Measurements from ENCODE around the gene WBP4. TPM values are rescaled to one million over a fixed set of nuclear protein-coding genes. Genes with fewer than 3 reads are reported as not detected.

Gene WBP4
- total and polyA plus RNA-seq, 2 of the 13 experiments (the other 11 are each of a cell fraction or from before 2014, with no cell fraction given) = 6.7 to 11.7 TPM

DNA sequence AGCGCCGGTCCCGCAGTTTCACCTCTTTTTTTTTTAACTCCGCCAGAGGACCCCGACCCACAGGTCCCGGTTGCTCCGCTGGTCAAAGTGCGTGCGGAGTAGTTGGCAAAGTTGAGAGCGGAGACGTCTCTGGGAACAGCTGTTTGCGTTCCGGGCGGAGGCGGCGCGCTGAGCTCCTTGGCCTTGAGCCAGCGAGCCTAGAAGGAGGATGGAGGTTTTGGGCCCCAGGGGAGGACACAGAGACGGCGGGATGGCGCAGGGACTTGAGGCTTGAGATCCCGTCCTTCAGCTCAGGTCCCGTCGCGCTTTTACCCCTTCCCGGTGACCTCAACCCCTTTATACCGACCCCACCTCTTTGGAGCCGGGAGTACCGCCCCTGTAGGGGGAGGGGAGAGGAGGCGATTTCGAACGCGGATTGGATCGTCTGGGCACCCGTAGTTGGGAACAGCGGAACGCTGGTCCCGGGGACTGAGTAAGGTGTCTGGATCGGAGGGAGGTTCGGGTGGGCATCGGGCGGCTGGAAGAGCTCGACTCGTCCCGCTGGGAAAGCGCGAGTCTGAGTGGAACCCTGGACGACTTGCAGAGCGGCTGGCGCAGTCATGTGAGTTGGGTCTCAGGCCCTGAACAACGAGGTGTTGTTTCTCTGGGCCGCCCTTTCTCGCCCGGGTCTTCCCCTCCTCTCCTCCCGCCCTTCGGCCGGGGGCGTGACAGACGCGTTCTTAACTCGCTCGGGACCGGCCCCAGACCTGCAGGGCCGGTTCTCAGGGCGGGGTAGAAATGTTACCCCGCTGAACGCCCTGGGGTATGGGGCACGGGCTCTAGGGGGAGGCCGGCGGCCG, at the start of gene WBP4 (continued):
- peak; percentile 69 for TF ChIP-seq MAZ (IDR thresholded peaks at IDR 0.05; ENCODE audit: borderline replicate concordance, low read depth, low read length)
- TF ChIP-seq MAZ (CRISPR knock-in tag; IDR thresholded peaks at IDR 0.05; ENCODE audit: low read depth) = peak; percentile 84
- TF ChIP-seq, protein P1, sequence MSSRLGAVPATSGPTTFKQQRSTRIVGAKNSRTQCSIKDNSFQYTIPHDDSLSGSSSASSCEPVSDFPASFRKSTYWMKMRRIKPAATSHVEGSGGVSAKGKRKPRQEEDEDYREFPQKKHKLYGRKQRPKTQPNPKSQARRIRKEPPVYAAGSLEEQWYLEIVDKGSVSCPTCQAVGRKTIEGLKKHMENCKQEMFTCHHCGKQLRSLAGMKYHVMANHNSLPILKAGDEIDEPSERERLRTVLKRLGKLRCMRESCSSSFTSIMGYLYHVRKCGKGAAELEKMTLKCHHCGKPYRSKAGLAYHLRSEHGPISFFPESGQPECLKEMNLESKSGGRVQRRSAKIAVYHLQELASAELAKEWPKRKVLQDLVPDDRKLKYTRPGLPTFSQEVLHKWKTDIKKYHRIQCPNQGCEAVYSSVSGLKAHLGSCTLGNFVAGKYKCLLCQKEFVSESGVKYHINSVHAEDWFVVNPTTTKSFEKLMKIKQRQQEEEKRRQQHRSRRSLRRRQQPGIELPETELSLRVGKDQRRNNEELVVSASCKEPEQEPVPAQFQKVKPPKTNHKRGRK (CRISPR knock-in tag; IDR thresholded peaks at IDR 0.05) = no peak; the same call in 1 of the 2 replicates
- peak; percentile 70 for TF ChIP-seq CBFB (CRISPR knock-in tag; IDR thresholded peaks at IDR 0.05)
- TF ChIP-seq, protein P2, sequence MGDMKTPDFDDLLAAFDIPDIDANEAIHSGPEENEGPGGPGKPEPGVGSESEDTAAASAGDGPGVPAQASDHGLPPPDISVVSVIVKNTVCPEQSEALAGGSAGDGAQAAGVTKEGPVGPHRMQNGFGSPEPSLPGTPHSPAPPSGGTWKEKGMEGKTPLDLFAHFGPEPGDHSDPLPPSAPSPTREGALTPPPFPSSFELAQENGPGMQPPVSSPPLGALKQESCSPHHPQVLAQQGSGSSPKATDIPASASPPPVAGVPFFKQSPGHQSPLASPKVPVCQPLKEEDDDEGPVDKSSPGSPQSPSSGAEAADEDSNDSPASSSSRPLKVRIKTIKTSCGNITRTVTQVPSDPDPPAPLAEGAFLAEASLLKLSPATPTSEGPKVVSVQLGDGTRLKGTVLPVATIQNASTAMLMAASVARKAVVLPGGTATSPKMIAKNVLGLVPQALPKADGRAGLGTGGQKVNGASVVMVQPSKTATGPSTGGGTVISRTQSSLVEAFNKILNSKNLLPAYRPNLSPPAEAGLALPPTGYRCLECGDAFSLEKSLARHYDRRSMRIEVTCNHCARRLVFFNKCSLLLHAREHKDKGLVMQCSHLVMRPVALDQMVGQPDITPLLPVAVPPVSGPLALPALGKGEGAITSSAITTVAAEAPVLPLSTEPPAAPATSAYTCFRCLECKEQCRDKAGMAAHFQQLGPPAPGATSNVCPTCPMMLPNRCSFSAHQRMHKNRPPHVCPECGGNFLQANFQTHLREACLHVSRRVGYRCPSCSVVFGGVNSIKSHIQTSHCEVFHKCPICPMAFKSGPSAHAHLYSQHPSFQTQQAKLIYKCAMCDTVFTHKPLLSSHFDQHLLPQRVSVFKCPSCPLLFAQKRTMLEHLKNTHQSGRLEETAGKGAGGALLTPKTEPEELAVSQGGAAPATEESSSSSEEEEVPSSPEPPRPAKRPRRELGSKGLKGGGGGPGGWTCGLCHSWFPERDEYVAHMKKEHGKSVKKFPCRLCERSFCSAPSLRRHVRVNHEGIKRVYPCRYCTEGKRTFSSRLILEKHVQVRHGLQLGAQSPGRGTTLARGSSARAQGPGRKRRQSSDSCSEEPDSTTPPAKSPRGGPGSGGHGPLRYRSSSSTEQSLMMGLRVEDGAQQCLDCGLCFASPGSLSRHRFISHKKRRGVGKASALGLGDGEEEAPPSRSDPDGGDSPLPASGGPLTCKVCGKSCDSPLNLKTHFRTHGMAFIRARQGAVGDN (CRISPR knock-in tag; IDR thresholded peaks at IDR 0.05) = peak; percentile 80
- no peak for TF ChIP-seq PPARG (CRISPR knock-in tag; conservative IDR thresholded peaks at IDR 0.05)
- 0 out of 2 replicates have a peak, but pooled peaks have one; percentile 18 for TF ChIP-seq ZNF552 (CRISPR knock-in tag; IDR thresholded peaks at IDR 0.05; ENCODE audit: borderline replicate concordance)
- TF ChIP-seq TBX2 (CRISPR knock-in tag; IDR thresholded peaks at IDR 0.05; ENCODE audit: borderline replicate concordance) = peak; percentile 88
- TF ChIP-seq CCDC6 (CRISPR knock-in tag; IDR thresholded peaks at IDR 0.05) = no peak
- TF ChIP-seq SALL1 (CRISPR knock-in tag; IDR thresholded peaks at IDR 0.05) = peak; percentile 84
- TF ChIP-seq ARID3A (IDR thresholded peaks at IDR 0.05; ENCODE audit: low read depth, low read length) = no peak
- TF ChIP-seq MAF1 (CRISPR knock-in tag; IDR thresholded peaks at IDR 0.05; ENCODE audit: borderline replicate concordance) = no peak; the same call in 1 of the 2 replicates
- TF ChIP-seq SPEN (CRISPR knock-in tag; IDR thresholded peaks at IDR 0.05; ENCODE audit: low read depth) = peak; percentile 90
- TF ChIP-seq HOXA5 (CRISPR knock-in tag; IDR thresholded peaks at IDR 0.05) = 0 out of 2 replicates have a peak, but pooled peaks have one; percentile 32
- peak; percentile 52 for TF ChIP-seq IKZF4 (CRISPR knock-in tag; IDR thresholded peaks at IDR 0.05; ENCODE audit: borderline replicate concordance, low read depth, not compliant biosample characterization)
- TF ChIP-seq TCF7L2 (IDR thresholded peaks at IDR 0.05; ENCODE audit: low read depth, low read length) = no peak
- peak; percentile 65 for TF ChIP-seq RBFOX2 (IDR thresholded peaks at IDR 0.05; ENCODE audit: low read depth, low read length)
- TF ChIP-seq FOXP1 (IDR thresholded peaks at IDR 0.05) = 0 out of 2 replicates have a peak, but pooled peaks have one; percentile 32
- TF ChIP-seq FOXP1 (CRISPR knock-in tag; IDR thresholded peaks at IDR 0.05) = no peak
- TF ChIP-seq, protein P3, sequence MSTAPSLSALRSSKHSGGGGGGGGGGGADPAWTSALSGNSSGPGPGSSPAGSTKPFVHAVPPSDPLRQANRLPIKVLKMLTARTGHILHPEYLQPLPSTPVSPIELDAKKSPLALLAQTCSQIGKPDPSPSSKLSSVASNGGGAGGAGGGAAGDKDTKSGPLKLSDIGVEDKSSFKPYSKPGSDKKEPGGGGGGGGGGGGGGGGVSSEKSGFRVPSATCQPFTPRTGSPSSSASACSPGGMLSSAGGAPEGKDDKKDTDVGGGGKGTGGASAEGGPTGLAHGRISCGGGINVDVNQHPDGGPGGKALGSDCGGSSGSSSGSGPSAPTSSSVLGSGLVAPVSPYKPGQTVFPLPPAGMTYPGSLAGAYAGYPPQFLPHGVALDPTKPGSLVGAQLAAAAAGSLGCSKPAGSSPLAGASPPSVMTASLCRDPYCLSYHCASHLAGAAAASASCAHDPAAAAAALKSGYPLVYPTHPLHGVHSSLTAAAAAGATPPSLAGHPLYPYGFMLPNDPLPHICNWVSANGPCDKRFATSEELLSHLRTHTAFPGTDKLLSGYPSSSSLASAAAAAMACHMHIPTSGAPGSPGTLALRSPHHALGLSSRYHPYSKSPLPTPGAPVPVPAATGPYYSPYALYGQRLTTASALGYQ (CRISPR knock-in tag; IDR thresholded peaks at IDR 0.05) = peak; percentile 71

Measured in HepG2 (cell line).